NCI-H1105 treated with DMSO at 0.1 percent for 48 hours (cell line): ENCODE data around the gene KCNAB2.
A peak's percentile ranks its signal among the peaks of the same experiment; 100 is the strongest.

Source experiments
- DNase-seq: peaks from one replicate; lab custom pipeline; 2025; lab: John Stamatoyannopoulos, UW

Gene KCNAB2

DNA sequence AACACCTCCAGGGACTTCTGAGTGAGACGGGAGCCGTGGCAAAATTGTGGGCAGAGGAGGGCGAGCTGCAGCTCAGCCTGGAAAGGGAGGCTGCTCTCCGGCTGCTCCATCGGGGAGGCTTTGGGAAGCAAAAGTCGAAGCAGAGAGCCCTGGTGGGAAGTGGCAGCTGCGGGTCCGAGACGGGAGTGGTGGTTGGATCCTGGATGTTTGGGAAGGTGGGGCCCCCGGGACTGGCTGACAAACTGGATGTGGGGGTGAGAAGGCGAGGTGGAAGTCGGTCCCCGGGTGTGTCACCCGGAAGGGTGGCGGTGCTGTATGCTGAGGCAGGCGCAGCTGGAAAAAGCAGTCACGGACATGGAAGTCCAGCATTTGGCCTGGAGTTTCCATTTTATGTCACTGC is 52.1 kb downstream of the KCNAB2 start:
- no peak for DNase-seq

DNA sequence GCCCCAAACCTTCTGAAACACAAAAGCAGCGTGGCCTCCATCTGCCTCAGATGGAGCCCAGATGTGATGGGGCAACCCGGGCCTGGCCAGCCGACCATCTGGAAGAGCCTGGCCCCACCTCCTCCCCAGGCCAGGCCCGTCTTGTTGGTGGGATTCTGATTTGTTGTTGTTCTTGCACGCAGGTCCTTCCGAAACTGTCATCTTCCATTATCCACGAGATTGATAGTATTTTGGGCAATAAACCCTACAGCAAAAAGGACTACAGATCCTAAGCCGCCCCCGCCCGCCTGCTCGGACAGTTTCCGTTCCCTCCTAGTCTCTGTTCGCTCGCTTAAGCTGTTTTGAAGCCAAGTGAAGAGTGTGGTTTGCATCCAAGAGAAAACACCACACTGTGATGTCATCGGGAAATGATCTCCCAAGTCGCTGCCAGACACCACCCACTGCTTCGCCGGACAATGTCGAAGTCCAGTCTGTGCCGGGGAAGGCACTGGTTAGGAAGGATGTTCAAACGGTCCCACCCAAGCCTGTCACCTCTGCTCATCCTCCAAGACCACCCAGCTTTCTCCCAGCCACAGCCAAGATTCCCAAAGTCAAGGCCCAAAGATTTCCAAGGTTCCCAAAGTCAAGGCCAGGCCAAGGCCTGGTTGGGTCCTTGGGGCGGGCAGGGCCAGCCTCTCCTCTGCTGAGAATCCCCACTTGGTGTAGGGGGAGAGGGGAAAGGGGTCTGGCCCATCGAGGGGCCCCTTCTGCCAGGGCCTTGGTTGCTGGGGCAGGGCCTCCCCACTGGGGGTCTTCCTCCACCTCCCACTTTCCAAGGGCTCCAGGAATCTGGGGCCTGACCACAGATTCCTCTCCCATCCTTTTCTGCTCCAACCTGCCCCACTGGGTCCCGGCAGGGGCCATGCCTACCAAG is 52.9 kb downstream of the KCNAB2 start:
- DNase-seq, result no peak

DNA sequence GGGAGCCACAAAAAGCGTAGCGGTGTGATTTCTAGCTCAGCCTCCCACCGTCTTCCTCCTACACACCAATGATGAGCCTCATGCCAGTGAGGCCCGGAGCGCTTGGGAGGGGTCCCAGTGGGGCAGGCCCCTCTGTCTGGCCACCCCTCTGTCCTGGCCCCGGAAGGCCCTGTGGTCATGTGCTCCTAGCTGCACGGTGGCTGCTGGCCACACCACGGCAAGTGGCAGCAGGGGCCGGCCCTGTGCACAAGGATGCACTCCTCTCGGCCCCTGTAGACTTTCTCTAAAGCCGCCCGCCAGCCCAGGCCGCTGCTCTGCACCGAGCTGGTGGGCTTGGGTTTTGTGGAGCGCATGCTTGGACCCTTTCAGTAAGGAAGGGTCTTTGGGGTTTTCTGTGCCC is 53.6 kb downstream of the KCNAB2 start:
- no peak for DNase-seq

DNA sequence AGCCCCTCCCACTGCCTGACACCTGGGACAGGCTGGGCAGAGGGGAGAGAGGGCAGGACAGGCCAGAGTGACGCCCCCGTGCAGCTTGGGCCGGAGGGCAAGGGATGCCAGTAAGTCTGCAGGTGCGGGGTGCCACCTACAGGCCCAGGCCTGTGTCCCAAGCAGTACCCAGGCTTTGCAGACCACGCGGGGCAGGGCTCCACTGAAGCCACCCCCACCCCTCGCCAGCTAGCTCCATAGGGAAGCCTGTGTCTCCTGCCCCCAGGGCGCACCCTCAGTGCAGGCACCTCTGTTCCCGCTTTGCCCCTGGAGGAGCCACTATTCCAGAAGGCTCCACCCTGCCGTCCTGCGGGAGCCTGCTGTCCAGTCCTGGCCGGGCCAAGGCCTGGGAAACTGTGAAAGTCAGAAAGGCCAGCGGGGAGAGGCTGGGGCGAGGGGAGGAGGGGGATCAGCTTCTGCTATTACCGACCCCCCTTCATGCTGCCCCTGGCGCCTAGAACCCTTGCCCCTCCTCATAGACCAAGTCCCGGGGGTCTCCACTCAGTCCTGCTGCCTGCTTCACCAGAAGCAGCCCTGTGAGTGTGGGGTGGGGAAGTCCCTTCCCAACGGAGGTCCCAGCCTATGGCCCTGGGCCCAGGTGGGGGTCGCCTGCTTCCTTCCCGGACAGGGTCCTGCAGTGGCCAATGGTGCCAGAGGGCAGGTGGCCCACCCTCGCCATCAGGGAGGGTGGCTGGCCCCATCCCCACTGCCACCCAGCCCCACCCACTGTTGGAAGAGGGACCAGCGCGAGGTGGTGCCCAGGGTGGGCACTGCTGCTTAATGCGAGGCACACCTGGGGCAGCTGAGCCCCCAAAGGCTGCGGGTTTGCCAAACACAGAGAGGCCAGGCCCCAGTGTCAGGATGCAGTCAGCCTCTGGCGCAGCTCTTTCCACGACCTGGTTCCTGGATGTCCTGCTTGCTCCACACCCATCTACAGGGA is 54.4 kb downstream of the KCNAB2 start:
- no peak for DNase-seq

DNA sequence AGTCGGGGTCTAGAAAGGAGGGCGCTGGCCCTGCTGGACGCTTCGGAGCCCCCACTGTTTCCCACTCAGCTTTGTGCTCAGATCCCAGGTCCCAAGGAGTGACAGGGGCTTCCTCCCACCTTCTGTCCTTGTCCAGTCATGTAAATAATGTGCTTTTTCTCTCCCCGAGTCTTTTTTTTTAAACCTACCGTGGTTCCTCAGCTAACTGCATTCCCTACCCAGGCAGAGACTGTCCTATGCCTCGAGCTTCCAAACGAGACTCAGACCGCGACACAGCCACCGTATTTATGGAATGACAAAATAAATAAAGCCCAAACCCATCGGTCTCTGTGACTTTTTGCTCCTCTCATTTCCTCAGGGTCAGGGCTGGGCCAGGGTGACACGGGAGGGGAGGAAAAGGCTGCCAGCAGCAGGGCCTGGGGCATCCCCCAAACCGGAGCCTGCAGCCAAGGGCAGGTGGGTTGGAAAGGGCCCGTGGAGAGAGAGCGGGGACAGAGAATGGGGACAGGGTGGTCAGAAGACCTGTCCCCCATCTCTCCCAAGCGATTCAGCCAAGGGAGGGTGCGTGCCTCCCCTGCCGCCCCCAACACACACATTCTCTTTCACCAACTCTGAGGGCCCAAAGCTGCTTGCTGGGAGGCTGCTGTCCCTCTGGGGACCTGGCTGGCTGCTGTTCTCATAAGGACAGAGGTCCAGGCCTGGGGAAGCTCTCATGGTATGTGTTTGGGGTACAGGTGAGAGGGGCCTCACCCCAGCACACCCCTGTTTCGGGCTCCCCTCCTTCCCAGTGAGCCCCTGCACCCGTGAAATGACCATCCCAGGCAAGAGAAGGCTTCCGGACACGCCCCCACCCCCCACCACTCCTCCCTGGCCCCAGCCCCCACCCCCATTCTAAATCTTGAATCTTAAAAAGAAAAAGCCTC is 55.4 kb downstream of the KCNAB2 start:
- DNase-seq, result no peak

DNA sequence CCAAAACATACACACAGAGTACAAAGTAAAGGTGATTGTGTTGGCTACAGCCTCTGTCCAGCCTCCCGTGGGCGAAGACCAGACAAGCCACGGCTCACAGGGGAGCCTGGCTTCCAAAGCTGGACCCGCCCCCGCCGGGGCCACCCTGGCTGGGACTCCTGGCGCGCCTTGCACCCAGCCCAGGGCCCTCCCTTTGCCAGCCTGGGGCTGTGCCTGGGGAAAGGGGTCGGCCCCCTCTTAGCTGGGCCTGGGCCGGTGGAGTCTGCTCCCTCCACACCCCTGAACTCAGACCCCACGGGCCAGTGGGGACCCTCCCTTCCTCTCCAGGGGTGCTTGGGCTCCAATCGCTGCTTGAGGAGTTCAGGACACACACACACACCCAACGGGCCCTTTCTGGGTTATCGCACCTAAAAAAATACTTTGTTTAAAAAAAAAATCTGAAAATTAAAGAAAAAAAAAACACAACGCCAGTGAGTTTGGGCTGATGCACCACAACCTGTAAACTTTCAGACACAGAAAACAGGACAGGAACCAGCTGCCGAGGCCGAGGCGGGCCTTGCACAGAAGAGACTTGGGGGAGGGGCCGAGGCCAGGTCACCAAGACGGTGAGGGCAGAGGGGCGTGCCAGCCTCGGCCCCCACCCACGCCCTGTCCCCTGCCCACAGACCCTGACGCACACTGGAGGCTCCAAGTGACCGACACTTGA is 56.3 kb downstream of the KCNAB2 start:
- DNase-seq, result no peak

DNA sequence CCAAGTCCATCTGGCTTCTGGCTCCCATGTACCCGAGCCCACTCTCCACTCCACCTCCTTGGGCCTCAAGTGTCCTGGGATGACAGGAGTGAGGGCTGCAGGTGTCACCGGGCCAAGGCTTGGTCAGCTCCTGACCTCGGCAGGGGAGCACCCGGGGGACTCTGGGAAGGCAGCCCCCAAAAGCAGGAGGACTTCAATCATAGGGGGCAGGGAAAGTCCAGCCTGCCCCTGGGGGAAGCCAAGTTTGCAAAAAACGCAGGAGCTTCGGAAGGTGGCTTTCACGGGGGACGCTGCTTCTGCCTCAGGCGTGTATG is 56.8 kb downstream of the KCNAB2 start:
- no peak for DNase-seq

DNA sequence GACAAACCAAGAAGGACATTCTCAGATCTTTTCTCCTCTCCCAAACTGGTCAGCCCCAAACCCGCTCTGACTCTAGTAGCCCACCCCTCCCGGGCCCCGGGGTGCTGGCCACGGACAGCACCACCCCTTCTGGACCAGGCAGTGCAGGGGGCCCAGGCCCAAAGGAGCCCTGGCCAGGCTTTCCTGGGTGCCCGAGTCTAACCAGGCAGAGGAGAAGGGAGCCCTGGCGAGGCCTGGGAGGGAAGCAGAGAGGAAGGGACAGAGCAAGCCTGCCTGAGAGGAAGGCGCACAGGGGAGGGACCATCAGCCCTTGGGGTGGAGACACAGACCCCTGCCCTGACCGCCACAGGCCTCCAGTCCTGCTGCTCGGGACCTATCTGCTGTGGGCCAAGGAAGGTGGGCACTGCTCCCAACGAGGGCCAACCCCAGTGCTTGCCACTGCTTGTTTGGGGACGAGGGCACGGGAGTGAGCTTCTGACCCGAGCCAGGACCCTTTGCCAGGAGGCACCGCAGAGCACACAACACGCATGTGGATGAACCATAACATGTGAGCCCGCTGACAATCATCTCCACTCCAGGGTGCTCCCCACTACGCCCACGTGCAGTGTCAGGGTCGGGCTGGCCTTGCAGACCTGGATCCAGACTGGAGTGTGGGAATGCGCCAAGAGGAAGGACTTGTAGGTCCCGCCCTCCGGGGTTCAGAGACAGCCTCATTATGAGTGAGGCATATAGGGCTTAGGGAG is 57.6 kb downstream of the KCNAB2 start:
- no peak for DNase-seq

DNA sequence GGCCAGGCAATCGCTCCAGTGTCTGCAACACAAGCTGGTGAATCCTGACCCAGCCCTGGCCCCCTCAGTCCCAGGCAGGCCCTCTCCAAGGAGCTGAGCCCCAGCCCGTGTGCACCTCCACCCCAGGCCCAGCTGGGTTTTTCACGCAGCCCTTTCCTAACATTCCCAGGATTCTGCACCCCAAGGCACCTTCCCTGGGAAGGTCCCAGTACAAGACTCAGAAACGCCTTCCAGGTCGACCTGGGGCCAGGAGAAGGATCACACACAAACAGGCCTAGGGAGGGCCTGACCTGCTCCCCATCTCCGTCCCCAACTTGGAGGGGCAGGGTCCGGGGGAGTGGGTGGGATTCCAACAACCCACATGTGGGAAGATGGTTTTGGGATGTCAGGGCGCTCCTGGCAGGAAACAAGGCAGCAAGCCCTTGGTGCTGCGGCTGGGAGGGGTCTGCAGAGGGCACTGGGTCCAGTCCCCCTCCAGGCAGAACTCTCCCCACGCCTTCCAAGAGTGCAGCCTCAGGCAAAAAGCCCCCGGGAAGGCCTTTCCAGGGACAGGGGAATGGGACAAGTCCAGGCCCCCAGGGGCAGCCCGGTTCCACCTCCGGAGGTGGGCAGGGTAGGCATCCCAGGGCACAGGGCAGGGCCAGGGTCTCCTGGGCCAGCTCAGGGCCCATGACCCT is 58.3 kb downstream of the KCNAB2 start:
- DNase-seq, result no peak

DNA sequence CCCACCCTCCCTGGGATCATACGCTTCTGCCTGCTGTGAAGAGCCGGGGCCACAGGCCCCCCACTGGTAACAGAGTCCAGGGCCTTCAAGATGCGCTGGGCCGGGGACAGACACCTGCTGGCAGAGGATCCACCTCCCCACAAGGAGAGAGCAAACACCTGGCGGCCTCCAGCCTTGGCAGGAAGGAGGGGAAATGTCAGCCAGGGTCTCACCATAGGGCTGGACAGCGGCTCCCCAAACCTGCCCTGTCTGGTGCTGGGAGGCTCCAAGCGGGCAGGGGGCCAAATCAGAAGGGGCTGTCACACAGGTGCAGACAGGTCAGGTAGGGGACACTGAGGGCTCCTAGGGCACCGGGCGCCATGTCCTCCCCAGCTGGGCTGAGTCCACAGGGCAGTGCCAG is 58.9 kb downstream of the KCNAB2 start:
- DNase-seq, result no peak

DNA sequence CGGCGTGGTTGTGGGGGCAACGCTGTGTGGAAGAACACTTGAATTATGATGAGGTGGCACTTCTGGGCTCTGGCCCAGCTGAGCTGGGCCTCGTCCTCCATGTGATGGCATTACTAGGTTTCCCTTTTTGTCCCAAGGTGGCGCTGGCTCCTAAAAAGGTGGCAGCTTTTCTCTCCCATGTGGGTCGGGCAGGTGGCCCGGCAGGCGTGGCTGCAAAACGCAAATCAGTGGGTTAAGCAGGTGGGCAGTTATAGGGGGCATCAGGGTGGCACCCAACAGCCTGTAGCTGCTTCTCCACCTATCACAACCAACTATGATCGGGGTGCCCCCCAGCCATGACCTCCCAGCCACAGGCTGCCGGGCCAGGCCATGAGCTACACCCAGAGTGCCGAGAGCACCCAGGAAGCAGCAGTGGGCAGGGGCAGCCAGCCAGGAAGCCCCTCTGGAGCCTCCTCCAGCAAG is 59.6 kb downstream of the KCNAB2 start:
- DNase-seq, result no peak

DNA sequence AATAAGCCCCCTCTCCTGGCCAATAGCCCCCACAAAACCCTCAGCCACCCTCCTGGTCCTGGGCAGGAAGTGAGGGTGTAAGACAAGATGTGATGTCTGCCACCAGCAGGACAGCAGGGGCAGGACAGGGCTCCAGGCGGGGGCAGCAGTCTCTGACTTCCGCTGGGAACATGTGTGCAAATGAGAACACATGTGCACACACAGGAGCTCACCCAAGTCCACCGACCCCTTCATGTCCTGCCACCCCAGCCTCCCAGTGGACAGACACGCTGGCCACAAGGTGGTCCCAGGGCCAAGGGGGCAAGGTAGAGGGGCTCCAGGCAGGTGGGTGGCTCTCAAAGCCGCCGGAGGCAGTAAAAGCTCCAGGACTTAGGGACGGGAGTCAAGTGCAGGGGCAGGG is 60.1 kb downstream of the KCNAB2 start:
- DNase-seq, result no peak

DNA sequence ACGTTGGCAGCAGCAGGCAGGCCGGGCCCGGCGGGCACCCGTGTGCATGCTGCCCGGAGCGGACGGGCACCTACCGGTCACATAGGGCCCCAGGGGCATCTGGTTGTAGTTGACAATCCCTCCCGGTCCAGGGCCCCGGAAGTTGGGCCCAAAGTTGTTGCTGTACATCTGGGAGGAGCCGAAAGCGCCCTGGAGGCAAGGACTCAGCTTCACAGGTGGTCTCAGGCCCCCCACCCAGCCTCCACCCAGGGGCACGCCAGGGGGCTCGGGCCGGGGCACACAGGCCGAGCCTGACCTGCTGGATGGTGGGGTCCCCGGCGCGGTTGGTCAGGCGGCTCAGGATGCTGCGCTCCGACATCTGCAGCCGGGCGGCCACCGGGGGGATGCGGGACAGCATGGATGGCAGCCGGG is 60.6 kb downstream of the KCNAB2 start:
- DNase-seq, result no peak

DNA sequence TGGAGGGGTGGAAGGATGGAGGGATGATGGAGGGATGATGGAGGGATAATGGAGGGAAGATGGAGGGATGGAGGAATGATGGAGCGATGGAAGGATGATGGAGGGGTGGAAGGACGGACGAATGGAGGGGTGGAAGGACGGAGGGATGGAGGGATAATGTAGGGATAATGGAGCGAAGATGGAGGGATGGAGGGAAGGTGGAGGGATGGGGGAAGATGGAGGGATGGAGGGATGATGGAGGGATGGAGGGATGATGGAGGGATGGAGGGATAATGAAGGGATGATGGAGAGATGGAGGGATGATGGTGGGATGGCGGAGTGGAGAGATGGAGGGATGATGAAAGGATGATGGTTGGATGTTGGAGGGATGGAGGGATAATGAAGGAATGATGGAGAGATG is 61.3 kb downstream of the KCNAB2 start:
- no peak for DNase-seq

DNA sequence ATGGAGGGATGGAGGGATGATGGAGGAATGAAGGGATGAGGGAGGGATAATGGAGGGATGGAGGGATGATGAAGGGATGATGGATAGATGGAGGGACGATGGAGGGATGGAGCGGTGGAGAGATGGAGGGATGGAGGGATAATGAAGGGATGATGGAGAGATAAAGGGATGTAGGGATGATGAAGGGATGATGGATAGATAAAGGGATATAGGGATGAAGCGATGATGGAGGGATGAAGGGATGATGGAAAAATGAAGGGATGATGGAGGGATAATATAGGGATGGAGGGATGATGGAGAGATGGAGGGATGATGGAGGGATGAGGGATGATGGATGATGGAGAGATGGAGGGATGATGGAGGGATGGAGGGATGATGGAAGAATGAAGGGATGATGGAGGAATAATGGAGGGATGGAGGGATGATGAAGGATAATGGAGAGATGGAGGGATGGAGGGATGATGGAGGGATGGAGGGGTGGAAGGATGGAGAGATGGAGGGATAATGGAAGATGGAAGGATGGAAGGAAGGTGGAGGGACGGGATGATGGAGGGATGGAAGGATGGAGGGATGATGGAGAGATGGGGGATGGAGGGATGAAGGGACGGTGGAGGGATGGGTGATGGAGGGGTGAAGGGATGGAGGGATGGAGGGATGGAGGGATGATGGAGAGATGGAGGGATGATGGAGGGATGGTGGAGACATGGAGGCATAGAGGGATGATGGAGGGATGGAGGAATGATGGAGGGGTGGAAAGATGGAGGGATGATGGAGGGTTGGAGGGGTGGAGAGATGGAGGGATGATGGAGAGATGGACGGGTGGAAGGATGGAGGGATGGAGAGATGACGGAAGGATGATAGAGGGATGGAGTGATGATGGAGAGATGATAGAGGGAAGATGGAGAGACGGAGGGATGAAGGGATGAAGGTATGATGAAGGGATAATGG is 62.0 kb downstream of the KCNAB2 start:
- DNase-seq, result no peak

DNA sequence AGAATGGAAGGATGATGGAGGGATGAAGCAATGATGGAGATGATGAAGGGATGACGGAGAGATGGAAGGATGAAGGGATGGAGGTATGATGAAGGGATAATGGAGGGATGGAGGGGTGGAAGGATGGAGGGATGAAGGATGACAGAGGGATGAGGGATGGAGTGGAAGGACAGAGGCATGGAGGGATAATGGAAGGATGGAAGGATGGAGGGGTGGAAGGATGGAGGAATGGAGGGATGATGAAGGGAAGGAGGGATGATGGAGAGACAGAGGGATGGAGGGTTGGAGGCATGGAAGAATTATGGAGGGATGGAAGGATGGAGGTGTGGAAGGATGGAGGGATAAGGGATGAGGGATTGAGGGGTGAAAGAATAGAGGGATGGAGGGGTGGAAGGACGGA is 62.8 kb downstream of the KCNAB2 start:
- DNase-seq, result no peak

DNA sequence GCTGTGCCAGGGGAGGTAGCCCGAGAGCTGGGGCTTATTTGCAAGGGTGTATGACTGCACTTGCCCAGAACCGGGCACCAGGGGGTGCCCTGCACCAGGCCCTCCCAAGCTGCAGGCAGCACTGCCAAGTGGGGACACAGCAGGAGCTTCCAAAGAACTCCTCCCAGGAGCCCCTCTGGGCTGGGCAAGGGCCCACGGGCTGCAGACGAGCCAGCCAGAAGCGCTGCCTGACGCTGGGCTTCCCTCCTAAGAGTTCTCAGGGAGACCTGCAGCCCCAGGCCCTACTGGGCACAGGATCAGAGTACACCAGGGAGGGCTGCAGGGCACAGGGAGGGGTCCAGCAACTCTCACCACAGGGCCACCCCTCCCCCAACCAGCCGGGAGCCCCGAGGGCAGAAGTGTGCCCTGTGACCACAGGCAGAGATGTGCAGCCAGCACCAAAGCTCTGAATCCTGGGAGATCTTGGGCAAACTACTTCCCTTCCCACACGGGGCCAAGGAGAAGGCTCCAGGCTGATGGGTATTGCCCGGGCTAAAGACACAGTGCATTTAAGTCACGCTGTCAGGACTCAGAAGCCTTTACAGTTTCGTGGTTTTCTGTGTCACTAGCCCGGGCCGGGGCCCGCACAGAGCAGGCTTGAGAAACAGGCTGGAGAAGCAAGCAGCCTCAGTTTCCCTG is 63.4 kb downstream of the KCNAB2 start:
- DNase-seq, result peak; percentile 48

DNA sequence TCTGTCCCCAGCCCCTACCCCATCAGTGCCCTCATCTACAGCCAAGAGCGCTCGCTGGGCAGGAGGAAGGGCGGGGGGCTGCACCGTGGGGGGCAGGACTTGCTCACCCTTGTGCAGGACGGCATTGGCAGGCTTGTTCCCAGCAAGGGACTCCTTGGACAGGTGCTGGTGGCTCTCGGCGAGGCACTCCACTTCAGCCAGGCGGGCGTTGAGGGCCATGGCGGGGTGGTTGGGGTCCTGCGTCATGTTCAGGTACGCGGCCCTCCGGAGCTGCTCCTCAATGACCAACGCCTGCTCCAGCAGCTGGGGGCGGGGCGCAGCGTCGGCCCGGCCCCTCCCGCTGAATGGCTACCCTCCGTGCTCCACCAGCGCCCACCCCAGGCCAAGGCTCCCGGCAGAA is 64.0 kb downstream of the KCNAB2 start:
- no peak for DNase-seq
